ENCODE data around the gene CMTR1.

CMTR1 gene

DNA sequence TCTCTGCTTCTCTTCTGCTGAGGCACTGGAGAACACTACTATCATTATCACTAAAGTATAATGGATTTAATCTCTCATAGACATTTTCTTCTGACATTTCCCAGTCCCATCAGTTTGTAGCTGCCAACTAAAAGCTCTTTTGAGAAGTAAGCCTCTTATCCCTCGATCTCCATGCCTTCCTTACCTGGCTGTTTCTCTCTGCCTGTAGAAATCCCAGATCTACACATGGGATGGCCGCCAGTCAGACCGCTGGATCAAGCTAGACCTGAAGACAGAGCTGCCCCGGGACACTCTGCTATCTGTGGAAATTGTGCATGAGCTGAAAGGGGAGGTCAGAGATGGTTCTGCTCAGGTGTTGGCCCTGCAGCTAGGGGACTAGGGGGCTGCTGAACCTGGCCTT lies 41.3 kb downstream of the CMTR1 start:
- no peak for TF ChIP-seq ZNF654 (tag by site-specific recombination; IDR thresholded peaks at IDR 0.05; ENCODE audit: low read depth)
- TF ChIP-seq ZIC2 (tag by site-specific recombination; IDR thresholded peaks at IDR 0.05), result no peak
- no peak for TF ChIP-seq ZSCAN30 (tag by site-specific recombination; IDR thresholded peaks at IDR 0.05)
- no peak for TF ChIP-seq ZEB2 (tag by site-specific recombination; IDR thresholded peaks at IDR 0.05)
- no peak for TF ChIP-seq GLIS1 (tag by site-specific recombination; IDR thresholded peaks at IDR 0.05)
- CTCF ChIA-PET, result interaction anchor here (0.7 to 0.8 kb wide), 2 partner anchors 142 to 149 kb away, joined by 3 to 5 read pairs; no protein-coding TSS in a partner anchor
- H3K4me3 ChIP-seq (ENCODE audit: low read depth, low read length), result no peak overlapping the region
- H3K9me3 ChIP-seq (ENCODE audit: control insufficient read depth, insufficient read depth, low read depth, low read length), result no peaks in the 10 kb centered on the region
- H3K27ac ChIP-seq (ENCODE audit: extremely low read depth, low read depth, low read length), result no peak overlapping the region
- H3K4me1 ChIP-seq (ENCODE audit: control insufficient read depth, insufficient read depth, low read length), result no peaks in the 10 kb centered on the region
- H3K36me3 ChIP-seq (ENCODE audit: control insufficient read depth in 2 of 2, insufficient read depth in 1 of 2, low read length in 2 of 2), result peaks cover 31 to 89% of the 10 kb centered on the region in 2 experiments
- POLR2A ChIA-PET, result no interaction called here

DNA sequence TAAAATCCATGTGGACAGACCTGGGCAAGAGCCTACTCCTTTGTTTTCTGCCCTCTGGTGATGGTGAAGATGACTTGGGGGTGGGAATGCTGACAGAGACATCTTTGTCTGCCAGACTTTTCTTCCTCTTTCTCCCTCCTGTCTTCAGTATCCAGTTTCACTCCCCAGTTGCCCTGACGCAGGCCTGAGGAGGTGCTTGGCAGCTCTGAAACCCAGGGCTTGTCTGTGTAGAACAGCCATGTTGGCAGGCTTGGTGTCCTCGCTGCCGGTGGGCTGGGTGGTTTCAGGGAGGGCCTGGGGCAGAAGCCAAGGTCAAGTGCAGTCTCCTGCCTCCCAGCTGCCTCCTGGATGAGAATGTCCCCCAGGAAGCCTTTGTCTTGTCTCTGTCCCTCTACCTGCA lies 44.2 kb downstream of the CMTR1 start:
- Histone ChIP-seq H3K9me3 (ENCODE audit: control insufficient read depth, insufficient read depth, low read depth, low read length) (no peaks in the 10 kb centered on the region), H3K36me3 (ENCODE audit: control insufficient read depth in 2 of 2, insufficient read depth in 1 of 2, low read length in 2 of 2) (peaks cover 10 to 98% of the 10 kb centered on the region in 2 experiments; a peak in 1 of 3 replicates), H3K27ac (ENCODE audit: extremely low read depth, low read depth, low read length) (no peak overlapping the region), H3K4me3 (ENCODE audit: low read depth, low read length) (no peak overlapping the region), H3K4me1 (ENCODE audit: control insufficient read depth, insufficient read depth, low read length) (no peaks in the 10 kb centered on the region)
- TF ChIP-seq ZBTB7A (tag by site-specific recombination; IDR thresholded peaks at IDR 0.05; ENCODE audit: low read depth), result no peak
- TF ChIP-seq ZNF280D (tag by site-specific recombination; IDR thresholded peaks at IDR 0.05), result no peak
- TF ChIP-seq ZNF548 (tag by site-specific recombination; IDR thresholded peaks at IDR 0.05), result no peak
- no peak for TF ChIP-seq SALL2 (tag by site-specific recombination; IDR thresholded peaks at IDR 0.05; ENCODE audit: borderline replicate concordance)
- no peak for TF ChIP-seq BCL11B (tag by site-specific recombination; IDR thresholded peaks at IDR 0.05; ENCODE audit: low read depth)
- TF ChIP-seq ZNF174 (tag by site-specific recombination; IDR thresholded peaks at IDR 0.05), result no peak
- TF ChIP-seq ZNF175 (tag by site-specific recombination; IDR thresholded peaks at IDR 0.05), result no peak
- no peak for TF ChIP-seq ZNF530 (tag by site-specific recombination; IDR thresholded peaks at IDR 0.05; ENCODE audit: low read depth)
- TF ChIP-seq HOXD13 (CRISPR knock-in tag; IDR thresholded peaks at IDR 0.05; ENCODE audit: borderline replicate concordance), result no peak
- TF ChIP-seq ZNF112 (tag by site-specific recombination; IDR thresholded peaks at IDR 0.05), result no peak
- TF ChIP-seq, protein P1, sequence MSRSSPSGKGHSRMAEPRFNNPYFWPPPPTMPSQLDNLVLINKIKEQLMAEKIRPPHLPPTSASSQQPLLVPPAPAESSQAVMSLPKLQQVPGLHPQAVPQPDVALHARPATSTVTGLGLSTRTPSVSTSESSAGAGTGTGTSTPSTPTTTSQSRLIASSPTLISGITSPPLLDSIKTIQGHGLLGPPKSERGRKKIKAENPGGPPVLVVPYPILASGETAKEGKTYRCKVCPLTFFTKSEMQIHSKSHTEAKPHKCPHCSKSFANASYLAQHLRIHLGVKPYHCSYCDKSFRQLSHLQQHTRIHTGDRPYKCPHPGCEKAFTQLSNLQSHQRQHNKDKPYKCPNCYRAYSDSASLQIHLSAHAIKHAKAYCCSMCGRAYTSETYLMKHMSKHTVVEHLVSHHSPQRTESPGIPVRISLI (tag by site-specific recombination; IDR thresholded peaks at IDR 0.05), result no peak
- TF ChIP-seq ZNF138 (tag by site-specific recombination; IDR thresholded peaks at IDR 0.05; ENCODE audit: borderline replicate concordance), result no peak
- TF ChIP-seq ZNF670 (tag by site-specific recombination; IDR thresholded peaks at IDR 0.05; ENCODE audit: low read depth), result no peak
- no peak for TF ChIP-seq ZNF596 (tag by site-specific recombination; IDR thresholded peaks at IDR 0.05)
- no peak for TF ChIP-seq ZBTB1 (tag by site-specific recombination; IDR thresholded peaks at IDR 0.05)
- no peak for TF ChIP-seq ZNF221 (tag by site-specific recombination; IDR thresholded peaks at IDR 0.05; ENCODE audit: borderline replicate concordance)
- TF ChIP-seq ZNF785 (tag by site-specific recombination; IDR thresholded peaks at IDR 0.05), result no peak
- TF ChIP-seq ZNF560 (tag by site-specific recombination; IDR thresholded peaks at IDR 0.05; ENCODE audit: borderline replicate concordance), result no peak
- ChIA-PET POLR2A (no interaction called here), CTCF (interaction anchor here (0.8 to 1.1 kb wide), 2 partner anchors 12 to 151 kb away, joined by 3 to 4 read pairs; no protein-coding TSS in a partner anchor)
